ENCODE results near the gene UBE2V1.

UBE2V1 gene

DNA sequence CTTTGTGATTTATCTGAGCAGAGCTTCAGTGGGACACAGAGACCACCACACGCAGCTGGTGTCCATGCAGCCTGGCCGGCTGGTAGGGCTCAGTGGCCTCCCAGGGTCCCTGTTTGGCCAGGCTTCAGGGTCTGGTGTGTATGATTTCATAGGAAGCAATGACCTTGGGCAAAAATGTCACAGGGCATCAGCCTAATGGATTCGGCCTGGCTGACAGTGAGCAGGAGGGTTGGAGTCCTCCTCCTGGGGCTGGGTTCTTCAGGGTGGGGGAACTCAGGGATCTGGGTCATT, 47.7 kb downstream of the UBE2V1 start:
- no peak for TF ChIP-seq TAF1 (IDR thresholded peaks at IDR 0.05; ENCODE audit: low read depth)
- no peak for TF ChIP-seq FOXM1 (IDR thresholded peaks at IDR 0.05; ENCODE audit: borderline replicate concordance, low read depth)
- TF ChIP-seq ZBTB7A (IDR thresholded peaks at IDR 0.05; ENCODE audit: low read depth): no peak
- TF ChIP-seq CEBPB (IDR thresholded peaks at IDR 0.05): no peak
- no peak for TF ChIP-seq TCF12 (IDR thresholded peaks at IDR 0.05; ENCODE audit: low read depth)
- TF ChIP-seq, protein P1, sequence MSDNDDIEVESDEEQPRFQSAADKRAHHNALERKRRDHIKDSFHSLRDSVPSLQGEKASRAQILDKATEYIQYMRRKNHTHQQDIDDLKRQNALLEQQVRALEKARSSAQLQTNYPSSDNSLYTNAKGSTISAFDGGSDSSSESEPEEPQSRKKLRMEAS (IDR thresholded peaks at IDR 0.05): no peak
- TF ChIP-seq, protein P2, sequence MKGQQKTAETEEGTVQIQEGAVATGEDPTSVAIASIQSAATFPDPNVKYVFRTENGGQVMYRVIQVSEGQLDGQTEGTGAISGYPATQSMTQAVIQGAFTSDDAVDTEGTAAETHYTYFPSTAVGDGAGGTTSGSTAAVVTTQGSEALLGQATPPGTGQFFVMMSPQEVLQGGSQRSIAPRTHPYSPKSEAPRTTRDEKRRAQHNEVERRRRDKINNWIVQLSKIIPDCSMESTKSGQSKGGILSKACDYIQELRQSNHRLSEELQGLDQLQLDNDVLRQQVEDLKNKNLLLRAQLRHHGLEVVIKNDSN (IDR thresholded peaks at IDR 0.05): no peak
- TF ChIP-seq RAD21 (IDR thresholded peaks at IDR 0.05; ENCODE audit: low read depth): no peak
- TF ChIP-seq TEAD4 (IDR thresholded peaks at IDR 0.05): no peak
- TF ChIP-seq YY1 (IDR thresholded peaks at IDR 0.05; ENCODE audit: low read depth): no peak
- TF ChIP-seq EGR1 (IDR thresholded peaks at IDR 0.05): no peak
- TF ChIP-seq CREB1 (IDR thresholded peaks at IDR 0.05; ENCODE audit: low read depth): no peak
- TF ChIP-seq, protein P3, sequence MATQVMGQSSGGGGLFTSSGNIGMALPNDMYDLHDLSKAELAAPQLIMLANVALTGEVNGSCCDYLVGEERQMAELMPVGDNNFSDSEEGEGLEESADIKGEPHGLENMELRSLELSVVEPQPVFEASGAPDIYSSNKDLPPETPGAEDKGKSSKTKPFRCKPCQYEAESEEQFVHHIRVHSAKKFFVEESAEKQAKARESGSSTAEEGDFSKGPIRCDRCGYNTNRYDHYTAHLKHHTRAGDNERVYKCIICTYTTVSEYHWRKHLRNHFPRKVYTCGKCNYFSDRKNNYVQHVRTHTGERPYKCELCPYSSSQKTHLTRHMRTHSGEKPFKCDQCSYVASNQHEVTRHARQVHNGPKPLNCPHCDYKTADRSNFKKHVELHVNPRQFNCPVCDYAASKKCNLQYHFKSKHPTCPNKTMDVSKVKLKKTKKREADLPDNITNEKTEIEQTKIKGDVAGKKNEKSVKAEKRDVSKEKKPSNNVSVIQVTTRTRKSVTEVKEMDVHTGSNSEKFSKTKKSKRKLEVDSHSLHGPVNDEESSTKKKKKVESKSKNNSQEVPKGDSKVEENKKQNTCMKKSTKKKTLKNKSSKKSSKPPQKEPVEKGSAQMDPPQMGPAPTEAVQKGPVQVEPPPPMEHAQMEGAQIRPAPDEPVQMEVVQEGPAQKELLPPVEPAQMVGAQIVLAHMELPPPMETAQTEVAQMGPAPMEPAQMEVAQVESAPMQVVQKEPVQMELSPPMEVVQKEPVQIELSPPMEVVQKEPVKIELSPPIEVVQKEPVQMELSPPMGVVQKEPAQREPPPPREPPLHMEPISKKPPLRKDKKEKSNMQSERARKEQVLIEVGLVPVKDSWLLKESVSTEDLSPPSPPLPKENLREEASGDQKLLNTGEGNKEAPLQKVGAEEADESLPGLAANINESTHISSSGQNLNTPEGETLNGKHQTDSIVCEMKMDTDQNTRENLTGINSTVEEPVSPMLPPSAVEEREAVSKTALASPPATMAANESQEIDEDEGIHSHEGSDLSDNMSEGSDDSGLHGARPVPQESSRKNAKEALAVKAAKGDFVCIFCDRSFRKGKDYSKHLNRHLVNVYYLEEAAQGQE (IDR thresholded peaks at IDR 0.05; ENCODE audit: low read depth): no peak
- no peak for TF ChIP-seq EP300 (IDR thresholded peaks at IDR 0.05; ENCODE audit: borderline replicate concordance)
- no peak for TF ChIP-seq NFIC (IDR thresholded peaks at IDR 0.05)

DNA sequence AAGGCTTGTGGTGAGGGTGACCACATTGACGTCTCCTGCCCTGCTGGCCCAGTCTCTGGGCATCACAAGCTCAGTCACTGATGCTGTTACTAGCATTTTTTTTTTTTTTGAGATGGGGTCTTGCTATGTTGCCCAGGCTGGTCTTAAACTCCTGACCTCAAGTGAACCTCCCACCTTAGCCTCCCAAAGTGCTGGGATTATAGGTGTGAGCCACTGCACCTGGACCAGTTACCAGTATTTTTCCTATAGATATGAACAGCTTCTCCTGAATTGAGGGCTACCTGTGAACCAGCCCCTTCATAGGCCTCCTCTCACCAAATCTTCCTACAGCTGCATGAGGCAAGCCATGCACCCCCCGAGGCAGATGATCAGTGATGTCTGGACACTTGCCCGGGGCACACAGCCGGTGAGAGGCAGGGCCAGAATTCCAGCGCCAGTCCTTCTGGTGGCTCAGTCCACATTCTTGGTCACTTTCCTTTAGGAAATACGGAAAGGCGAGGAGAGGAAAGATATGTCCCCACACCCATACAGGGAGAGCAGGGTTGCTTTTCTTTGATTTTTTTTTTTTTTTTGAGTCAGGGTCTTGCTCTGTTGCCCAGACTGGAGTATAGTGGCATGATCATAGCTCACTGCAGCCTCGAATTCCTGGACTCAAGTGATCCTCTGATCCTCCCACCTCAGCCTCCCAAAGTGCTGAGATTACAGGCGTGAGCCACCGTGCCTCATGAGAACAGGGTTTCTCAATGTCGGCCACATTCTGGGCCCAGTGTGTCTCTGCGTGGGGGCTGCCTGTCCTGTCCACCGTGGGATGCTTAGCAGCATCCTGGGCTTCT, 50.7 kb downstream of the UBE2V1 start:
- no peak for TF ChIP-seq NFIC (IDR thresholded peaks at IDR 0.05)
- TF ChIP-seq CEBPB (IDR thresholded peaks at IDR 0.05): no peak
- TF ChIP-seq FOXM1 (IDR thresholded peaks at IDR 0.05; ENCODE audit: borderline replicate concordance, low read depth): no peak
- TF ChIP-seq, protein P1 (IDR thresholded peaks at IDR 0.05): no peak
- TF ChIP-seq EP300 (IDR thresholded peaks at IDR 0.05; ENCODE audit: borderline replicate concordance): no peak
- no peak for TF ChIP-seq TEAD4 (IDR thresholded peaks at IDR 0.05)
- no peak for TF ChIP-seq ZBTB7A (IDR thresholded peaks at IDR 0.05; ENCODE audit: low read depth)
- TF ChIP-seq, protein P2 (IDR thresholded peaks at IDR 0.05): no peak
- no peak for TF ChIP-seq RAD21 (IDR thresholded peaks at IDR 0.05; ENCODE audit: low read depth)
- no peak for TF ChIP-seq CREB1 (IDR thresholded peaks at IDR 0.05; ENCODE audit: low read depth)
- TF ChIP-seq, protein P3 (IDR thresholded peaks at IDR 0.05; ENCODE audit: low read depth): no peak
- no peak for TF ChIP-seq YY1 (IDR thresholded peaks at IDR 0.05; ENCODE audit: low read depth)
- TF ChIP-seq TCF12 (IDR thresholded peaks at IDR 0.05; ENCODE audit: low read depth): no peak
- TF ChIP-seq TAF1 (IDR thresholded peaks at IDR 0.05; ENCODE audit: low read depth): no peak
- TF ChIP-seq EGR1 (IDR thresholded peaks at IDR 0.05): no peak

DNA sequence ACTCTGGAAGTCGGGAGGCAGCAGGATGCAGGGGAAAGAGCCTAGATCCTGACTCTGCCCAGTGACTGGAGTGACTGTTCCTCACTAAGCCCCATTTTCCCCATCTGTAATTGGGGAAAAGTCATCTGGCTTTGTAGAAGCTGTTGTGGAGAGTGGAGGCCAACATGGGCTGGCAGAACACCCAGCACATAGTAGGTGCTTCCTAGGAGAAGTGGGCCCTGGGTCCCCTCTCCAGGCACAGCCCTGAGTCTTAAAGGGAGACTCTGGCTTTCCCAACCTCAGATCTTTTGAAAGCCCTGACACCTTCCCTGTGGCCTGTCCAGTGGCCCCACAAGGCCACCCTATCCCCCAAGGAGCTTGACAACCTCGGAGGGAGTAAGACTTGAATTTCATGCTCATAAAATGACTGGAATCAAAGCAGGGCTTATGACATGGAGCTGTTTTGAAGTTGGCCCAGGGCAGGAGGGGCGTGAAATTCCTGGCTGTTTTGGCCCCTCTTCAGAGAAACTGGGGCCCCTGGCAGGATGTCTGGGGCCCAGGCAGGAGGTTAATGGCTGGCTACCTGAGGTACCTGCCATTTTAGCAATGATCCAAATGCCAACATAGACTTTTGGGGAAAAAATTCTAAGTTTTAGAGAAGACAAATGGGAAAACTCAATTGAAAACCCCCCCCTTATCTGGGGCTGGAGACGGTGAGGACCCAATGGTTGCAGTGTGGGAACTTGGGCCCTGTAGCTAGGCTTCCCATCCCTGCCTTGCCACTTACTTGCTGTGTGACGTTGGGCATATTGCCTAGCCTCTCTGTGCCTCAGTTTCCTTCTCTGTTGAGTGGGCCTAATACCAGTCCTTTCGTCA, 51.6 kb downstream of the UBE2V1 start:
- TF ChIP-seq RAD21 (IDR thresholded peaks at IDR 0.05; ENCODE audit: low read depth): no peak
- no peak for TF ChIP-seq EP300 (IDR thresholded peaks at IDR 0.05; ENCODE audit: borderline replicate concordance)
- no peak for TF ChIP-seq TAF1 (IDR thresholded peaks at IDR 0.05; ENCODE audit: low read depth)
- no peak for TF ChIP-seq EGR1 (IDR thresholded peaks at IDR 0.05)
- no peak for TF ChIP-seq TEAD4 (IDR thresholded peaks at IDR 0.05)
- TF ChIP-seq CEBPB (IDR thresholded peaks at IDR 0.05): no peak
- TF ChIP-seq NFIC (IDR thresholded peaks at IDR 0.05): no peak
- TF ChIP-seq TCF12 (IDR thresholded peaks at IDR 0.05; ENCODE audit: low read depth): no peak
- TF ChIP-seq, protein P1 (IDR thresholded peaks at IDR 0.05): no peak
- TF ChIP-seq, protein P2 (IDR thresholded peaks at IDR 0.05): no peak
- TF ChIP-seq ZBTB7A (IDR thresholded peaks at IDR 0.05; ENCODE audit: low read depth): no peak
- TF ChIP-seq FOXM1 (IDR thresholded peaks at IDR 0.05; ENCODE audit: borderline replicate concordance, low read depth): no peak
- TF ChIP-seq, protein P3 (IDR thresholded peaks at IDR 0.05; ENCODE audit: low read depth): no peak
- TF ChIP-seq YY1 (IDR thresholded peaks at IDR 0.05; ENCODE audit: low read depth): no peak
- TF ChIP-seq CREB1 (IDR thresholded peaks at IDR 0.05; ENCODE audit: low read depth): no peak

Measured in Ishikawa (cell line).